ENCODE data around the gene LETM1. TPM values are rescaled to one million over a fixed set of nuclear protein-coding genes. Genes with fewer than 3 reads are reported as not detected.

LETM1 gene
- total and polyA plus RNA-seq, 2 of the 13 experiments (the other 11 are each of a cell fraction or from before 2014, with no cell fraction given), result 9.7 to 41.6 TPM

DNA sequence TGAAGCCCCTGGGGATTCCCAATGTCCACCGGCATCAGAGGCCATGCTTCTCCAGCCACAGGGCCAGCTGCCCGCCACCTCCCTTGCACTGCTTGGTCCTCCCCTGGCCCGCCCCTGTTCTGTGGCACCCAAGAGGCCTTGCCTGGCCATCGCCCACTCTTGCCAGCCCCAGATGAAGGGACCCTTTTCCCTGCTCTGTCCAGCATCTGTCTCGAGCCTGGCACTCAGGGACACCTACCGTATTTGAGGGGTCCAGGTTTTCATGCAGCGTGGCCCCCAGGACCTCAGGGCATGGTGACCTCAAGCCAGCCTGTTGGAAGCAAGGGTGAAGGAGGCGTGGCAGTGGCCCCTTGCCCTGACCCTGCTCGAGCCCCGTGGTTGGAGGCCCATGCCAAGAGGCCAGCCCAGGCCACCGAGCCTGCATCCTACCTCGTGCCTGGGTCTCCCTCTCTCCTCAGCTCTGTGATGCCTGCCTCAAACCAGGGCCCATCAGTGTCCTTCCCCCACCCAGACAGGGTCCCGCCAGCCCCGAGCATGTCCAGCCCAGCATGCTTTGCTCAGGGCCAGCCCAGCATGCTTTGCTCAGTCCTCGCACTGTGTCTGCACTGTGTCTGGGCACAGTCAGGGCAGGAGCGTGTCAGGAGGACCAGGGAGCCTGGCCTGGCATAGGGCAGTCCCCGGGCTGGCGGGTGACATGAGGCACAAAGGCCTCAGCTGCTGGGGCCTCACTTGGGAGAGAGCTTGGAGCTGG, 77.1 kb downstream of the LETM1 start (continued):
- TF ChIP-seq, protein P1, sequence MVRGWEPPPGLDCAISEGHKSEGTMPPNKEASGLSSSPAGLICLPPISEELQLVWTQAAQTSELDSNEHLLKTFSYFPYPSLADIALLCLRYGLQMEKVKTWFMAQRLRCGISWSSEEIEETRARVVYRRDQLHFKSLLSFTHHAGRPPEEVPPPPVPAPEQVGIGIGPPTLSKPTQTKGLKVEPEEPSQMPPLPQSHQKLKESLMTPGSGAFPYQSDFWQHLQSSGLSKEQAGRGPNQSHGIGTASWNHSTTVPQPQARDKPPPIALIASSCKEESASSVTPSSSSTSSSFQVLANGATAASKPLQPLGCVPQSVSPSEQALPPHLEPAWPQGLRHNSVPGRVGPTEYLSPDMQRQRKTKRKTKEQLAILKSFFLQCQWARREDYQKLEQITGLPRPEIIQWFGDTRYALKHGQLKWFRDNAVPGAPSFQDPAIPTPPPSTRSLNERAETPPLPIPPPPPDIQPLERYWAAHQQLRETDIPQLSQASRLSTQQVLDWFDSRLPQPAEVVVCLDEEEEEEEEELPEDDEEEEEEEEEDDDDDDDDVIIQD (CRISPR knock-in tag; IDR thresholded peaks at IDR 0.05; ENCODE audit: low read depth), result no peak
- TF ChIP-seq RXRB (CRISPR knock-in tag; IDR thresholded peaks at IDR 0.05; ENCODE audit: borderline replicate concordance), result no peak
- TF ChIP-seq ZNF816 (CRISPR knock-in tag; IDR thresholded peaks at IDR 0.05; ENCODE audit: borderline replicate concordance), result no peak
- TF ChIP-seq PHF20 (CRISPR knock-in tag; IDR thresholded peaks at IDR 0.05), result no peak
- TF ChIP-seq FOSL1 (CRISPR knock-in tag; IDR thresholded peaks at IDR 0.05; ENCODE audit: borderline replicate concordance), result no peak
- no peak for TF ChIP-seq HNRNPLL (IDR thresholded peaks at IDR 0.05; ENCODE audit: low read depth, low read length, poor library complexity, severe bottlenecking)
- TF ChIP-seq, protein P2, sequence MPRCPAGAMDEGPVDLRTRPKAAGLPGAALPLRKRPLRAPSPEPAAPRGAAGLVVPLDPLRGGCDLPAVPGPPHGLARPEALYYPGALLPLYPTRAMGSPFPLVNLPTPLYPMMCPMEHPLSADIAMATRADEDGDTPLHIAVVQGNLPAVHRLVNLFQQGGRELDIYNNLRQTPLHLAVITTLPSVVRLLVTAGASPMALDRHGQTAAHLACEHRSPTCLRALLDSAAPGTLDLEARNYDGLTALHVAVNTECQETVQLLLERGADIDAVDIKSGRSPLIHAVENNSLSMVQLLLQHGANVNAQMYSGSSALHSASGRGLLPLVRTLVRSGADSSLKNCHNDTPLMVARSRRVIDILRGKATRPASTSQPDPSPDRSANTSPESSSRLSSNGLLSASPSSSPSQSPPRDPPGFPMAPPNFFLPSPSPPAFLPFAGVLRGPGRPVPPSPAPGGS (CRISPR knock-in tag; IDR thresholded peaks at IDR 0.05), result peak; percentile 15; the same call in 1 of the 2 replicates
- TF ChIP-seq CSRNP2 (CRISPR knock-in tag; conservative IDR thresholded peaks at IDR 0.05; ENCODE audit: low read depth), result no peak
- TF ChIP-seq ZNF256 (CRISPR knock-in tag; conservative IDR thresholded peaks at IDR 0.05), result no peak
- TF ChIP-seq ZNF30 (CRISPR knock-in tag; IDR thresholded peaks at IDR 0.05), result no peak
- TF ChIP-seq FOXC1 (CRISPR knock-in tag; IDR thresholded peaks at IDR 0.05; ENCODE audit: borderline replicate concordance), result no peak
- TF ChIP-seq PRDM4 (CRISPR knock-in tag; IDR thresholded peaks at IDR 0.05; ENCODE audit: borderline replicate concordance), result no peak
- TF ChIP-seq NKX3-1 (CRISPR knock-in tag; IDR thresholded peaks at IDR 0.05), result no peak
- no peak for TF ChIP-seq TBP (CRISPR knock-in tag; IDR thresholded peaks at IDR 0.05)
- TF ChIP-seq ZNF430 (CRISPR knock-in tag; IDR thresholded peaks at IDR 0.05), result no peak
- no peak for TF ChIP-seq ZKSCAN8 (CRISPR knock-in tag; IDR thresholded peaks at IDR 0.05; ENCODE audit: borderline replicate concordance)
